ENCODE measurements around the gene GOLPH3.
A peak's percentile ranks its signal among the peaks of the same experiment; 100 is the strongest.
"Not testable (repeated sequence)": the region's sequence is repeated elsewhere in the genome, so short reads cannot be mapped to it uniquely, and the experiment has no call there.

GOLPH3 gene

DNA sequence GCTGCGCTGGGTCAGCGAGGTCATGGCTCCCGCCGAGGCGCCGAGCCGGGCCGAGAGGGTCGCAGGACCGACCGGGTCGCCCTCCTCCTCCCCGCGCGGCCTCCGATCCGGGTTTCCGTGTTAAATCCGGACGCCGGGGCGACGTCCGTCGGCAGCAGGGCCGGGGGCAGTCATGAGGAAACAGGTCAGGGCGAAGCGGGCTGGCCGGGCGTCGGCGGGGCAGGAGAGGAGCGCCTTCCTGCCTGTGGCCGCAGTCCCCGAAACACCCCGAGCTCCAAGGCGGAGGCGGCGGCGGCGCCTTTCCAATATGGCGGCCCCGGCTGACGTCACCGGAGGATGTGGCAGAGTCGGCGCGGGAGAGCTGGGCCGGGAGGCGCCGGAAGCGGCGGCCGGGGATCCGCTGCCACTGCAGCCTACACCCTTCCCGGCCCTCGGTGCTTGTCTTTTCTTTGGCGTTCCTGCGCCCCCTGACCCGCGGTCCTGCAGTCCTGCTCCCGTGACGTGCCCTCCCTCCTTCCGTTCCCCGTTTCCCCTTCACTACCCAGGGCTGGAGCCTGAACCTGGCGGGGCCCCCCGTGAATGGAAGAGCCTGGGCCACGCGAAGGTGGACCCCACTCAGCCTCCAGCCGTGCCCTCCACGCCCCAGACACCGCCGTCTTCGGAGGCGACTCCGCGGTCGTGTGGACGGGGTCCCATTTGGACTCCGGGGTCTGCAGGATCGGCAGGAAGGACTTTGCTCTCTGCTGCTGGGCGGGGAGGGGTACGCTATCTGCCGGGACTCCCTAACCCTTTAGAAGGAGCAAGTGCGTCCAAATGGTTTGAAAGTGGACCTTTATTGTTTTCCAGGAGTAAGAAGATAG is at the start of gene GOLPH3:
GOLPH3 (minus strand) TSS at position 309 of the 860 bp plus-strand sequence; CDS start at position 24, 285 bp downstream.
- DNase-seq: peak; percentile 92

DNA sequence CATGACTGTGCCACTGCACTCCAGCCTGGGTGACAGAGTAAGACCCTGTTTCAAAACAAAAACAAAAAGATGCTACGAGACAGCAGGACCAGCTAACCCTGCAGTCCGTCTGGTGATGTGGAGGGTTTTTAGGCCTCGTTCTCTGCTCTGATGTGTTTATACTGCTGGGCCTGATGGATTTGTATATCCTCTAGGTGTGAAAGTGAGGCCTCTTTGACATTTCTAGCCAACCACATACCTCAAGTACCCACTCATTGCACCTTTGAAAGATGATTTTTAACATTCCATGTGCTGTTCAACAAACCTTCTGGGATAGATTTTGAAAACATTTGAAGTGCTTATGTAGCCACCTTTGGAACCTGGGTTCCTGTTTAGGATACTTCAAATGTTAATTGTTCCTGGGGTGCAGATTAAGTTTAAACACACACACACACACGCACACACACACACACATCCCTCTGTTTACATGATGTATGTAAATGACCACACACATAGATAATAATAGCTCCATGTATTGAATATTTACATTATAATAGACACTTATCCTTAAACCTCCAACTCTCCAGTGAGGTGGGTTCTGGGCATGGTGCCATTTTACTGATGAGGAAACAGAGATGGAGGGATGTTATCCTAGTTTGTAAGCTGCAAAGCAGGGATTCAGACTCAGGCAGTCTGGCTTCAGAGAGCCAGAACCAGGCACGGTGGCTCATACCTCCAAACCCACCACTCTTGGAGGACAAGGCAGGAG is 48.8 kb upstream of the GOLPH3 start:
- DNase-seq: no peak

DNA sequence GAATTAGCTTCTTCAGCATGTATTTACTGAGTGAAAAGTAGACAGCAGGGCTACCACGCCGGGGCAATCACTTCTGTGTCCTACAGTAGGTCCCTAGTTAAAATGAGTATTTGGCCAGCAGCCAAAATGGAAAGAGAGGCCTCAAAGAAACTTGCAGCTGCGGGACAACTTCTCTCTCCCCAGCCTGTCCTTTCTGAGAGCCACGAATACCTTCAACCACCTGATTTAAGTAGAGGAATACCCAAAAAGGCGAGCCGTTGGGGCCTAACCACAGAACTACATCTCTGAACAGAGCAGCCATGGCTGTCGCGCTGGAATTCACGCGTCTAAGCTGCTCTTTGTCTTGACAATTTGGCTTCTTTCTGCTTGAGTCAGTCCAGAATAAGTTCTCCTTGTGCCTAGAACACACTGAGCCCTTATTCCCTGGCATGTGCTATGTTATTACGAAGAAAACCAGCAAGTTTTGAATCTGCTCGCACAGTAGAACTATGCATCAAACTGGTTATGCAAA is 43.8 kb upstream of the GOLPH3 start:
- DNase-seq: no peak

DNA sequence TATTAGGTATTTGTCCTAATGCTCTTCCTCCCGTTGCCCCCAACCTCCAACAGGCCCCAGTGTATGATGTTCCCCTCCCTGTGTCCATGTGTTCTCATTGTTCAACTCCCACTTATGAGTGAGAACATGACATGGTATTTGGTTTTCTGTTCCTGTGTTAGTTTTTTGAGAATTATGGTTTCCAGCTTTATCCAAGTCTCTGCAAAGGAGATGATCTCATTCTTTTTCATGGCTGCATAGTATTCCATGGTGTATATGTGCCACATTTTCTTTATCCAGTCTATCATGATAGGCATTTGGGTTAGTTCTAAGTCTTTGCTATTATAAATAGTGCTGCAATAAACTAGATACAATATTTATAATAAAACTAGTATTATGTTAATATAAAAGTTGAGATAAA is 40.2 kb upstream of the GOLPH3 start:
- DNase-seq: not testable (repeated sequence)

DNA sequence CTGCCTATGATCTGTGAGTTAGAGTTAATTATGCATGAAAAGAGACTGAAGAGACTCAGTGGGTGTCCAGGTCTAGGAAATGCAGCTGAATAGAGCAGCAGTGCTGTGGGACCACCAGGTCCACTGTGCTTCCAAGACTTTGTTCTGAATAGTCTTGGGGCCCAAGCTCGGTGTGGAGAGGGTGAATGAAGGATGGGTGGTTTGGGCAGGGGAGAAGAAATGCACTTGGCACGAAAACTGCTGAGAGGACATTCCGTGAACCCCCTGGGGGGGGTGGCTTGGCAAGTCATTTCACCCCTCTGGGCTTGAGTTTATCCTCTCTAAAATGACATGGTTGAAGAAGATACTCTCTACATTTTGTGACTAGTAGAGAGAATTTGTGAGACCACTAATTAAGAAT is 36.0 kb upstream of the GOLPH3 start:
- no peak for DNase-seq

DNA sequence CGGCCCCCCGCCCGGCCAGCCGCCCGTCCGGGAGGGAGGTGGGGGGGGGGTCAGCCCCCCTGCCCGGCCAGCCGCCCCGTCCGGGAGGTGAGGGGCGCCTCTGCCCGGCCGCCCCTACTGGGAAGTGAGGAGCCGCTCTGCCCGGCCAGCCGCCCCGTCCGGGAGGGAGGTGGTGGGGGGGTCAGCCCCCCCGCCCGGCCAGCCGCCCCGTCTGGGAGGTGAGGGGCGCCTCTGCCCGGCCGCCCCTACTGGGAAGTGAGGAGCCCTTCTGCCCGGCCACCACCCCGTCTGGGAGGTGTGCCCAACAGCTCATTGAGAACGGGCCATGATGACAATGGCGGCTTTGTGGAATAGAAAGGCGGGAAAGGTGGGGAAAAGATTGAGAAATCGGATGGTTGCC is 34.7 kb upstream of the GOLPH3 start:
- DNase-seq: not testable (repeated sequence)

DNA sequence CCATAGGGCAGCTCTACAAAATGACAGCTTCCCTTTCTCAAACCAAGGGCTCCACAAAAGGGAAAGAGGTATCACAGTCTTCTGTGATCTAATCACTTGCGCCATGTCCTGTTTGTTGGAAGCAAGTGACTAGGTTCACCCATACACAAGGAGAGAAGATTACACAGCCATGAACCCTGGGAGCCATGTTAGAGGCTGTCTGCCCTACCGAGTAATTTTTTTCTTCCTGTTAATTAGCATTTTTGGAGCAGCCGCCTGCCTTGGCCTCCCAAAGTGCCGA is 33.2 kb upstream of the GOLPH3 start:
- DNase-seq: no peak

DNA sequence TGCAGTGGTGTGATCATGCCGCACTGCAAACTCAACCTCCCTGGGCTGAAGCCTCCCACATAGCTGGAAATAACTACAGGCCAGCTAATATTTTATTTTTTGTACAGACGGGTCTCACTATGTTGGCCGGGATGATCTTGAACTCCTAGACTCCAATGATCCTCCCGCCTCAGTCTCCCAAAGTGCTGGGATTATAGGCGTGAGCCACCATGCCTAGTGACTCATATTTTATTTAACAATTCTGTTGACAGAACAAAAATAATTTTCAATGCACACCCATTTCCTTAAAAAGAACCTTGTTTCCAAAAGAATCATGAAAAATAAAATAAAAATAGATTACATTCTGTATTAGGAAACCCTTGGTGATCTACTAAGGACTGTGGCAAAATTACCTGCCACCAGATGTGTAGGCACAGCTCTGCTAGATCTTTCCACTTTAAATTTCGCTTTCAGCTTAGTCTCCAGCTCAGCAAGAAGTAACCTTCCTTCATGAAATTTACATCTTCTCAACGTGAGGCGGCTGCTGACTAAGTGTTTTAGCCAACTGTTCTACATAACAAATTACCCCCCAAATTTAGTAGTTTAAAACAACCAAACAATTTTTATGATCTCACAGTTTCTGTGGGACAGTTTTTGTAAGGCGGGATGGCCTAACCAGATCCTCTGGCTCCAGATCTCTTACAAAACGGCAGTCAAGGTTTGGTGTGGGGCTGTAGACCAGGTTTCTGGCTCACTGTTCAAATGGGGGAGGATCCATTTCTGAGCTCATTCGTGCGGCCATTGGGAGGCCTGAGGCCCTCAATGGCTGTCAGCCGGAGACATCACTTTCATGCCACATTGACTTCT is 32.6 kb upstream of the GOLPH3 start:
- DNase-seq: no peak

DNA sequence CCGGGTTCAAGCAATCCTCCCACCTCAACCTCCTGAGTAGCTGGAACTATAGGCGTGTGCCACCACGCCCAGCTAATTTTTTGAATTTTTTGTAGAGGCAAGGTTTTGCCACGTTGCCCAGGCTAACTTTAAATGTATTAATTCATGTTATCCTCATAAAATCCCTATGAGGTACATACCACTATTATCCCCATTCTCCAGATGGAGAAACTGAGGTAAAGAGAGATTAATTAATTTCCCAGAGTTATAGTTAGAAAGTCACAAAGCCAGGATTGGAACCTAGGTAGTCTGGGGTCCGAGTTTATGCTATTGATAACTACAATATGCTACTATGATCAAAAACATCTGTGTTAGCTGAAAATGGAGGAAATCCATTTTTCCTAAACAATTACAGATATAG is 31.9 kb upstream of the GOLPH3 start:
- no peak for DNase-seq

DNA sequence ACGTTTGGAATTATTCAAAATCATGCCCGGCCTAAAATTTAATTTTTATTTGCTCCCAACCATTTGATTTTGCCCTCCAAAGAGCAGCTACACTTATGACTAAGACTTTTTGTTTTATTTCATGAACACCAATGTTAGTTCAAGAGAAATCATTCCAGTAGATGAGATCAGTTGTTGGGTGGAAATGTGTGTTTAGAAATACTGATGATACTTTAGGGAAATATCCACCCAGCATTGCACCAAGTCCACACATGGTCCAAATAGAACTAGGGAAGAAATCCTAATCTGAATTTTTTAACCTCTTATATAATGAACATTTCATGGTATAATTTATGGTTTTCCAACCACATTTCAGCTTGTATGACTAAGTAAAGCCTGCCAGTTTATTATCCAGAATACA is 28.3 kb upstream of the GOLPH3 start:
- no peak for DNase-seq

DNA sequence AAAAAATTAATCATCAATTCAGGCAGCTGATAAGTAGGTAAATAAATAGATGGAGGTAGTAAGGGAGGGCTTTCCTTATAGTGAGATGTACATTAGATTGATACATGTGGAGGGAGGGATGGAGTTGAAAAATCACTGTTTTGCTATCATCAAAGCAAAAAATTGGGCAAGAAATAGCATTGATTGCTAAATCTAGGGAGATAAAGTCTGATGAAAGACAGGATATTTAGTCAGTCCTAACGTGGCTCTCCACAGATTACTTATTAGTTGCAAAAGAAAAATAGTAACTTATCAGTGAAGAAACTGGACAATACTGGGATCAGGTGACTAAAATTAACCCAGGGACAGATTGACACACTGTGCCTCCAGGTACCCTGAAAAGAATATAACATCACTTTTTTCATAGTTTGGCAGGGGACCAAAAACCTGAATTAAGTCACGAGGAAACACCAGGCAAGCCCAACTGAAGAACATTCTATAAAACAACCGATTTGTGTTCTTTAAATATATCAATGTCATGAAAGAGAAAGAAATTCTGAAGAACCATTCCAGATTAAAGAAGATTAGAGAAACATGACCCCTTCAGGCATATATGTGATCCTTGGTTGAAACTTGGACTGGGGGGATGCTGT is 27.1 kb upstream of the GOLPH3 start:
- no peak for DNase-seq

DNA sequence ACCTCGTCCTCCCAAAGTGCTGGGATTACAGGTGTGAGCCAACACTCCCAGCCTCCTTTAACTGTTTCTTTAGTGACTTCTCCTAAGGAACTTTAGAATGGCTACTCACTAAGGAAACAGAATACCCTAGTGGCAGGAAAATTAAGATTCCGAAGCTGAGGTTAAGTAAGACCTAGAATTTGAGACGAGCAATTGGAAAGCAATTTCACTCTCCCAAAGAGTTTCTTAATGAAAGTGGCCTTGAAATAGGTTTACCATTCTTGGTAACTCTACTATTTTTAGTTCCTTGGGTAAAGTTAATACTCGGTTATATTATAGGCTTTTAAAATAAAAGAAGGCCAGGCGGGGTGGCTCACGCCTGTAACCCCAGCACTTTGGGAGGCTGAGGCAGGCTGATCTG is 22.9 kb upstream of the GOLPH3 start:
- DNase-seq: no peak

DNA sequence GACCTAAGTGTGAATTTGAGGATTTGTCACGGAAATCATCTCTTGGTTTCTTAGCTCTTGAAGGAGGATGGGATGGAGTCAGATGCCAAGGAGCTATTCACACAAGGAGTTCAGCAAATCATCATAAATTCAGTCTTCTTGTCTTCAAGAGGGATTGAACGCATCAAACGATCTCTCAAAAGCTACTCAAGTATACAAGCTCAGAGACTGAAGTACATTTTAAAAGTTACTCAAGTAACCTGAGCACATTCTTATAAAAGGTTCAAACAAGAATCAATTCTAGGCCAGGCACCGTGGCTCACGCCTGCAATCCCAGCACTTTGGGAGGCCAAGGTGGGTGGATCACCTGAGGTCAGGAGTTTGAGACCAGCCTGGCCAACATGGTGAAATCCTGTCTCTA is 21.1 kb upstream of the GOLPH3 start:
- DNase-seq: no peak

DNA sequence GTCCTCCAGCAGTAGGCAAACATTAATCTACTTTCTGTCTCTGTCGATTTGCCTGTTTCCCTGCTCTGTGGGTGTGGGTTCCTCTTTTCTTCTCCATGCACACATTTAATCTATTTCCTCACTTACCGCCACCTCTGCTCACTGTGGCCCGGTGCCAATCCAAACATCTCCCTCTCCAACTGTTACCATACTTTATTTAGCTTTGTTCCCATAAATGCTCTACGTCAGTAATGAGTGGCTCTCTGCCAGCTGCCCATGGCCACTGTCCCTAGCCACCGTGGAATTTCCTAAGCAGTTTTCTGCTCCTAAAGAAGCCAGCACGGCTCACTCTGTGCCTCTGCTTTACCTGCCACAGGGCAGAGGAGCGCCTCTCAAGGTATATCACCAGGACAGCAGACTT is 19.5 kb upstream of the GOLPH3 start:
- no peak for DNase-seq

DNA sequence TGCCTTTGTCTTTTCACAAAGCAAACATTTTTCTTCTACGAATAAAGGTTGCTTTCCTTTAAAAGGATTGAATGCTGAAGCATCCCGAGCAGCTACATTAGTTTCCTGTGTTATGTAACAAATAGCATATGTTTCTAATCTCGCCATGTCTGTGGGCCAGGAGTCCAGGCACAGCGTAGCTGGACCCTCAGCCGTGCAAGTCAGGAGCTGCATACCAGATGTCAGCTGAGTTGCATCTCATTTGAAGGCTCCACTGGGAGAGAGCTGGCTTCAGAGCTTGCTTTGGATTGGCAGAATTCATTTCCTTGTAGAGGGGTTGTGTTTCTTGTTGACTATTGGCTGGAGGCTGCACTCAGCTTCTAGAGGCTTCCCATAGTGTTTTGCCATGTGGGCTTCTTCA is 16.0 kb upstream of the GOLPH3 start:
- no peak for DNase-seq

DNA sequence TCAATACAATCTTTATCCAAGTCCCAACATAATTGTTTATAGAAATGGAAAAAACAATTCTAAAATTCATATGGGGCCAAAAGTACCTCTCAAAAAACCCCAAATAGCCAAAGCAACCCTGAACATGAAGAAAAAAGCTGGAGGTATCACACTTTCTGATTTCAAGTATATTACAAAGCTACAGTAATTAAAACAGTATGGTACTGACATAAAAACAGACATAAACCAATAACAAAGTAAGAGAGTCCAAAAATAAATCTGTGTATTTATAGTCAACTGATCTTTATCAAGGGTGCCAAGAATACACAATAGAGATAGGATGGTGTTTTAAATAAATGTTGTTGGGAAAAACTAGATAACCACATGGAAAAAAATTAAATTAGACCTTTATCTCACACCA is 13.6 kb upstream of the GOLPH3 start:
- DNase-seq: no peak

DNA sequence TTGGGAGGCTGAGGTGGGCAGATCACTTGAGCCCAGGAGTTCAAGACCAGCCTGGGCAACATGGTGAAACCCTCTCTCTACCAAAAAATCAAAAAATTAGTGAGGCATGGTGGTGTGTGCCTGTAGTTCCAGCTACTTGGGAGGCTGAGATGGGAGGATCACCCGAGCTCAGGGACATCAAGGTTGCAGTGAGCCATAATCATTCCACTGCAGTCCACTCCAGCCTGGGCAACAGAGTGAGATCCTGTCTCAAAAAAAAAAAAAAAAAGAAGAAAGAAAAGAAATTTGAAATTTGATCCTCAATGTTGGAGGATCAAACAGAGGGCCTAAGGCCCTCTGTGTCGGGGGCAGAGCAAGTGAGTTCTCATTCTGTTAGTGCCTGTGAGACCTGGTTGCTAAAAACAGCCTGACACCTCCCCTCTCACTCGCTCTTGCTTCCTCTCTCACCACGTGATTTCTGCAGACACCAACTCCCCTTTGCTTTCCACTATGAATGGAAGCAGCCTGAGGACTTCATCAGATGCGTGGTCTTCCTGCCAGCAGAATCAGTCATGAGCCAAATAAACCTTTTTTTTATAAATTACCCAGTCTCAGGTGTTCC is 8.4 kb upstream of the GOLPH3 start:
- DNase-seq: no peak

DNA sequence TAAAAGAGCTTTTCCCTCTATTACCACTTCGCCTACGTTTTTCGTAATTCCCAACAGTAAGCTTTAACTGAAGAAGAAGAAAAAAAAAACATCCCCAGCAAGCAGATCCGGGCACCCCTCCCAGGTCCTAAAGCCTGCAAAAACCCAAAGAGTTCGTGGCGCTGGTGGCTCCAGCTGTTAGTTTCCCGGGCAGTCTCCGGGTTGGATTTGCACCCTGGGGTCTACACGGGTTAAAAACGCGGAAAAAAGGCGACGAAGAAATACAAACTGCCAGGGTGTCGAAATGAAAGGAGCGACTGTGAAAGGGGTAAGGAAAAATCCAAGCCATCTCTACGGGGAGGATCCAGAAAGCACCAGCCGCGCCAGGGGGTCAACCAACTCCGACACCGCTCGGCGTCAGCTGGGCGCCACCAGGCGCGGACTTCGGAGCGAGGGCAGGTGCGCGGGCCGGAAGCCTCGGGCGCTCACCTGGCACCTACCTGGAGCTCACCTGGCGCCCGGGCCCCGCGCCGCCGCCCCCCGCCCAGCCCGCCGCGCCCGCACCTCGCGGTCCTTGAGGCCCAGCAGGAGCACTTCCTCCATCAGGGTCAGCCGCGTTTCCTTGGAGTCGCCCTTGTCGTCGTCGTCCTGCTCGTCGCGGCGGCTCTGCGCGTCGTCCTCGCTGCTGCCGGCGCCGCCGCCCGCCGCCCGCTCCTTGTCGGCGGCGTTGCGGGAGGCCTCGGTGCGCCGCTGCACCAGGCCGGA is 680 bp downstream of the GOLPH3 start:
- DNase-seq: peak; percentile 33

DNA sequence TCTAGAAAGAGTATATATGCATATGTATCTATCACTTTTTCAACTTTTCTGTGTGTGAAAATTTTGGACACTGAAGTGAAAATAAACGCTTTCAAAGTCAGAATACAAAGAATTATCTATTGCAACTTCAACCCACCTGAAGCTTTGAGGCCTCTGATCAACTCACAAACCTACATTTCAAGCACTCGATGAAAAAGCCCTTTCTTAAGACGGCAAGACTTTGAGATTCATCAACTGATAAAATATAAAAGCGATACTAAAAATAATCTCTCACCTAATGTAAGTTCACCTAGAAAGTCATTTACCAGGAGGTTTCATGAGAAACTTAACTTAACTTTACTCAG is 1.2 kb downstream of the GOLPH3 start:
- no peak for DNase-seq

DNA sequence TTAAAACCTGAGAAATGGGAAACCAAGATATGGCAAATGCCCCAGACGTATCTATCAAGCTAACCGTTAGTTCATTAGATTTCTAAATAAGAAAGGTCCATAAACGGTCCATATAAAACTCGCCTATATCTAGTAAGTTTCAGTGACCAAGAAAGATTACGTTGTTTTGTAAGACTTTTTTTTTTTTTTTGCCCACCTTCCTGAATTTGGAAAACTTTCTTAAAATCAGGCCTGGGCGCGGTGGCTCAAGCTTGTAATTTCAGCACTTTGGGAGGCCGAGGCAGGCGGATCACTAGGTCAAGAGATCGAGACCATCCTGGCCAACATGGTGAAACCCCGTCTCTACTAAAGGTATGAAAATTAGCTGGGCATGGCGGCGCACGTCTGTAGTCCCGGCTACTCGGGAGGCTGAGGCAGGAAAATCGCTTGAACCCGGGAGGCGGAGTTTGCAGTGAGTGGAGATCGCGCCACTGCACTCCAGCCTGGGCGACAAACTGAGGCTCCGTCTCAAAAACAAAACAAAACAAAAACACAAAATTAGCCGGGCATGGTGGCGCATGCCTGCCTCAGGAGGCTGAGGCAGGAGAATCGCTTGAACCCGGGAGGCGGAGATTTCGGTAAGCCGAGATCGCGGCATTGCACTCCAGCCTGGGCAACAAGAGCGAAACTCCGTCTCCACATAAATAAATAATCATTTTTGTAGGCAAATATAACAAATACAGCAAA is 1.8 kb downstream of the GOLPH3 start:
- not testable (repeated sequence) for DNase-seq

Data from activated CD8-positive, alpha-beta memory T cell treated with anti-CD3 and anti-CD28 coated beads, Interleukin-2, amount 50 U/mL, for 4 hours (primary cell).